GM19023 (cell line): Measurements from ENCODE around the gene TESK2.
"Not testable (repeated sequence)": the region's sequence is repeated elsewhere in the genome, so short reads cannot be mapped to it uniquely, and the experiment has no call there.

ENCODE experiments used
- ATAC-seq: cut with Tn5 transposase; IDR thresholded peaks from one replicate; pipeline ENCODE4 v1.9.1; 2021; ENCODE audit warnings: mild to moderate bottlenecking, moderate library complexity; ENCODE audit not compliant: unreplicated experiment

The TESK2 gene

DNA sequence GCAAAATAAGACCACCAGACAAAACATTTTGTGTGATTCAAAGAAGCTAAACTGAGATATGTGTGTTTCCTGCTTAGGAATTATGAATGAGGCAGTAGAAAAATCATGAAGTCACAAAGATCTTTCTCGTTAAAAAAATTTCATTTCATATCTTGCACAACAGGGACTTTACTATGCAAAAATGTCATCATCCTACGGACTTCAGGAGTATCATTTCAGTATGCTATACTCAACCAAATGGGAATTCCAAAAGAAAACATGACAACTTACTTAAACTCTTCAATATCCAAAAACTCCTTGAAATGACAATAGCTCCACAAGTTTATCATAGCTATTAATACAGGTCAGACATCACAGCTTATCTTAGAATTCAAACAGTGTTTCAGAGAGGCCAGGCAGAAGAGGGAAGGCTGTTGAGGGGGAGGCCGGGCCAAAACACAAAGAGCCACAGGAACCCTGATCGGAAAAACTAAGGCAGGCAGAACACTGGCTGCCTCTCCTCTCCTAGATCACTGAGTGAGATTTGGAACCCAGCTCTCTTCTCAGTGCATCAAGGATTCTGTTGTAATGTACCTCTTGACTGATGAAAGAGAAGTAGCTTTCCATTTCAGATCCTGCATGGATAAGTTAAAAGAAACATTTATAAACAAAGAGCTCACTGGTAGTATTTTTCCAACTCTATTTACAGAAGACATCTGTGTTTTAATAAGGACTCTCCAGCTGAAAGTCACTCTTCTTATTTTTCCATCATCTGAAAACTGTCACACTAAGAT is 66.9 kb downstream of the TESK2 start:
- ATAC-seq = no peak

DNA sequence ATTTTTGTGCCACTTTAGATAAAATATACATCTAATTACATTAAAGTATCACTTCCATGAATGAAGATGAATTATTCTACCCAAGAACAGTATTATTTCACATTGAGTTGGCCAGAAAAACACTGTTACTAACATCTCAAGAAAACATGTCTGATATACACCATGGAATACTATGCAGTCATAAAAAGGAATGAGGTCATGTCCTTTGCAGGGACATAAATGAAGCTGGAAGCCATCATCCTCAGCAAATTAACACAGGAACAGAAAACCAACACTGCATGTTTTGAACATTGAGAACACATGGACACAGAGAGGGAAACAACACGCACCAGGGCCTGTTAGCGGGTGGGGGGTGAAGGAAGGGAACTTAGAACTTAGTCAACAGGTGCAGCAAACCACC is 69.0 kb downstream of the TESK2 start:
- no peak for ATAC-seq

DNA sequence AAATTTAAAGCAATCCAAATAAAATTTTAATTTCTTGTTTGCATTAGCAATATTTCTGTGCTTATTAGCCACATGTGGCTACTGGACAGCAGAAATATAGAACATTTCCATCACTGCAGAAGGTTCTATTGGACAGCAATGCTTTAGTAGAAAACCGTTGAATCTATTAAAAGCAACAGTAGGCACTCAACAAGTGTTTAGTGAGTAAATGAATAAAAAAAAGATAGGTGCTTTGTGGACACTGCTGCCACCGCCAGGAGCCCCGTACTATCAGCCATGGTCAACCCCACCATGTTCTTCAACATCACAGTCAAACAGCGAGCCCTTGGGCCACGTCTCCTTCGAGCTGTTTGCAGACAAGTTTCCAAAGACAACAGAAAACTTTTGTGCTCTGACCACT is 76.2 kb downstream of the TESK2 start:
- ATAC-seq = no peak

DNA sequence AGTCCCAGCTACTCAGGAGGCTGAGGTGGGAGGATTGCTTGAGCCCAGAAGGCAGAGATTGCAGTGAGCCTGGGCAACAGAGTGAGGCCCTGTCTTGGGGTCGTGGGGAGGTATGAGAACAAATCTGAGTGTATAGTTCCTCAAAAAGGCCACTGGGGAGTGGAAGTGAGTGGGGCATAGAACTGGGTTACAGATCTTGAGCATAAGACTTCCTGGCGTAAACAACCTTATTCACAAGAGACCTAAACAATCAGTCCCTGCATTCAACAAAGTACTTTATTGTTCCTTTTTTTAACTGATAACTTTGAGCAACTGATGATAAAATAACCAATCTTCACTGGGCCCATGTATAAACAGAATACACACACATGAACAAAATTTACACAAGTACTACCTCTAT is 78.1 kb downstream of the TESK2 start:
- ATAC-seq = no peak

DNA sequence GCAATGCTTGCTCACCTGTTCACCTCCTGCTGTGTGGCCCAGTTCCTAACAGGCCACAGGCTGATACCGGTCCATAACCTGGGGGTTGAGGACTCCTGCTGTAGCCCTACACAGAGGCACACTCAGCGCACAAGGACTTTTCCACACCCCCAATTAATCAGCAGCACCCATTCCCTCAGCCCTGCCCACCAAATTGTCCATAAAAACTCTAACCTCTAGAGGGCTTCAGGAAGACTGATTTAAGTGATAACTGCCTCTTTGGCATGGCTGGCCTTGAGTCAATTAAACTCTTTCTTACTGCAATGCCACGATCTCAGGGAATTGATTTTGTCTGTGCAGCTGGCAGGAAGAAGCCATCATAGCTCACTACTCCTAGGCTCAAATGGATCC is 79.5 kb downstream of the TESK2 start:
- no peak for ATAC-seq

DNA sequence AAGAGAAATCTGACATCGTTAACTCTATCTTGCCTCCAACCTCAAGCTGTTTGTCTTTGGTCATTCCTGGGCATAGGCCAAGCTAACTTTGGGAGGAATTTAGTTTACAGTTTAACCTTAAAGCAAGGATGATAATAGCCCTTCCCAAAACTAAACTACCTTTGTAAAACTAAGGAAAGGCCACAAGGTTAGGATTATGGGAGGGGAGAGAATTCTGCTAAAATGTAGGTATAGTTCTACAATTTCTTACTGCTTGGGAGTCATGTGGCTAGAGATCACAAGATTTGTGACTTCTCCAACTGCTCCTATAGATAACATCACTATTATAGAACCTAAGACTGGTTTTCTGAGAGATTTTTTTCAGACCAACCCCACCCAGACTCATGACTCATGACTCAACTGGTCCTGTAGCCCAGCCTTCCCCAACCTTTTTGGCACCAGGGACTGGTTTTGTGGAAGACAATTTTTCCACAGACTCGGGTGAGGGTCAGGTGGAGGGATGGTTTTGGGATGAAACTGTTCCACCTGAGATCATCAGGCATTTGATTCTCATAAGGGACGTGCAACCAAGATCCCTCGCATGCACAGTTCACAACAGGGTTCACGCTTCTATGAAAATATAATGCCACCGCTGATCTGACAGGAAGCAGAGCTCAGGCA is 80.0 kb downstream of the TESK2 start:
- no peak for ATAC-seq

DNA sequence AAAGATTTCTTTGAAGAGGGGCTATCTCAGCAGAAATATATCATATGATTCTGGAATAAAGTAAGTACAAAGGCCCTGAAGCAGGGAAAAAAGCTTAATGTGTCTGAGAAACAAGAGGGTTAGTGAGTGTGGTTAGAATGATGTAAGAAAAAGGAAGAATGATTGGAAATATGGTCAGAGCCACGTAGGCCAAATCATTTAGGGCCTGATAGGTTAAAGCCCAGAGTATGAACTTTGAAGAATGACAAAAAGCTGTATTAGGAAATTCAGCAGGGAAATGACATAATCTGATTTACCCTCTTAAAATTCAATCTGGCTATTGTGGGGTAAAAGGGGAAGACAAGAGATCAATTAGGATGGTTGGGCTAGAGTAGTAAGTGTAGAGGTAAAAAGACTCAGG is 81.7 kb downstream of the TESK2 start:
- ATAC-seq = no peak

DNA sequence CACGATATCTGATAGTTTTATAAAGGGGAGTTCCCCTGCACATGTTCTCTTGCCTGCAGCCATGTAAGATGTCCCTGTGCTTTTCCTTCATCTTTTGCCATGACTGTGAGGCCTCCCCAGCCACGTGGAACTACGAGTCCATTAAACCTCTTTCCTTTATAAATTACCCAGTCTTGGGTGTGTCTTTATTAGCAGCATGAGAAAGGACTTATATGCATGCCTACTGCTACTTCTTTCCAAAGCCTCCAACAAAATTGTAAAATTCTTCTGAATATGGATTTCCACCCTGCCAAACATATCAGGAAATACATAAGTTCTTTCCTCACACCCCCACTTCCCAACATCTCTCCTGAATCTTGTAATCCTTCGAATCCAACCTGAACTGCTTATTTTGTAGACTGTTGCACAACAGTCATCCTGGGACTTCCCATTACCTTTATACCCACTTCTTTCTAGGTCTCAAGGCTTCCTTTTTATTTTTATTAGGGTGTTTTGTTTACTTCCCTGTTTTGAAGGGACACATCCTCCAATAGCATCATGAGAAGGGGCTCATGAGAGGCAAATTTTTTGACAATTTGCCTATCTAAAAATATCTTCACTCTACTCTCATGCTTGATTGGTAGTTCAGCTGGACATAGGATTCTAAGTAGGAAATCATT is 83.2 kb downstream of the TESK2 start:
- ATAC-seq = no peak

DNA sequence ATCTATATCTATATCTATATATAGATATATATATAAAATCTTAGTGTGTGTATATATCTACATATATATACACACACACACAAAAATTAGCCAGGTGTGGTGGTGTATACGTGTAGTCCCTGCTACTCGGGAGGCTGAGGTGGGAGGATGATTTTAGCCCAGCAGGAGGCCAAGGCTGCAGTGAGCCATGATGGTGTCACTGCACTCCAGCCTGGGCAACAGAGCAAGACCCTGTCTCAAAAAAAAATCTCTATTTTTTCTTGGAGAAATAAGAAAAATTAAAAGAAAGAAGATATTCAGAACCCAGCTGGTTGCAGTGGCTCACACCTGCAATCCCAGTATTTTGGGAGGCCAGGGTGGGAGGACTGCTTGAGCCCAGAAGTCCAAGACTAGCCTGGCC is 85.3 kb downstream of the TESK2 start:
- ATAC-seq = no peak

DNA sequence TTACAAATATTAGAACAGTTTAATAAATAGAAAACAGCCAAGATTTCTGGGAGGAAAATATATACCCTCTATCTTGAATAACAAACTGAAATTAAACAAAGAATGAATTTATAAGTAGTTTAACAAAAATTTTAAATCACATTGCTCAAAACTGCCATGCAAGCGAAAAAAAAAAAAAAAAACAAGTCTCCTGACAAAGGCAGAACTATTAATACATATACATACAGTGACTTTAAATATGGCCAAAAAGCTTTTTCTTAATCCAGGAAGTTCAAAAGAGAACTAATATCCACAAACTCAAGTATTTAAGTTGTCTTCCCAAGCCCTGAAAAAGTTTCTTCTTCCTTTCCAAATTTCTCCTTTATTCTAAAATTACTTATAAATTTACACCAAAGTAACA is 87.2 kb downstream of the TESK2 start:
- ATAC-seq = no peak

DNA sequence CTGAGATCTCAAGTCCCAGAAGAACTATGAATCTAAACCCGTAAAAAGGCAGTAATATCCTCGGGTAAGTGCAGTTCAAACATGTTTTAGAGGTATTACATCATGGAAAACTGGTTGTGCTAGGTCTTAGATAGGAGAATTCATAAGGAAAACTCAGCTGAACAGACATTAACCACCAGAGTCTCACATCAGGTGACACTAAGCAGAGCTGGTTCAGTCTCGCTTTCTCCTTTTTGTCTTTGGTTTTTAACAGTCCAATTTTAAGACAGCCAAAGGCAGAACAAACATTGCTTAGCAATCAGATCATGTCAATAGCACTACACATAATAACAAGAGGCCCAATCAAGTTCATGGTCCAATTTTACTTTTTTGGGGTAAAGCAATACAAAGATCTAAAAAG is 87.7 kb downstream of the TESK2 start:
- ATAC-seq = no peak

DNA sequence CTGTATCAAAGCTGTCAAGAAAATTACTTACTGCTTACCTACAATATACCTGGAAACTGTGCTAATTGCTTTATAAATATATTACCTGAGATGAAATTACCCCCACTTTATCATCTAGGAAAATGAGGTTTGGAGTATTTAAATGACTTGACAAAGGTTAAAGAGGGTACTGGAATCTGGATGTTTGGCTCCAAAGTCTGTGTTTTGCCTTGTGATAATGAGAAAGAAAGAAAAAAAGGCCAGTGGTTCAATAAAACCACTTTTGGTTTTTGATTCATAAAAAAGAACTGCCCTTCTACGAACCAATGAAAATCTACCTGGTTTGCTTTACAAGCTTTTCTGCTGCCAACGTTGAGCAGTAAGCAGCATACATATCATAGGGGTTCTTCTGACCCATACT is 89.4 kb downstream of the TESK2 start:
- ATAC-seq = no peak

DNA sequence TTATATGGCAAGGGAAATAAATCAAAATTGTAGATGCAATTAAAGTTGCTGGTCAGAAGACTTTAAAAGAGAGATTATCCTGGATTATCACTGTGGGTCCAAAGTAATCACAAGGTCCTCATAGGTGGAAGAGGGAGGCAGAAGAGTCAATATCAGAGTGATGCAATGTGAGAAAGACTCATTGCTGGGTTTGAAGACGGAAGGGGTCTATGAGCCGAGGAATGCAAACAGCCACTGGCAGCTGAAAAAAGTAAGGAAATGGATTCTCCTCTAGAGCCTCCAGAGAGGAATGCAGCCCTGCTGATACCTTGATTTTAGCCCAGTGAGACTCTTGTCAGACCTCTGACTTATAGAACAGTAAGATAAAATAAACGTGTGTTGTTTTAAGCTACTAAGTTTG is 90.9 kb downstream of the TESK2 start:
- ATAC-seq = no peak

DNA sequence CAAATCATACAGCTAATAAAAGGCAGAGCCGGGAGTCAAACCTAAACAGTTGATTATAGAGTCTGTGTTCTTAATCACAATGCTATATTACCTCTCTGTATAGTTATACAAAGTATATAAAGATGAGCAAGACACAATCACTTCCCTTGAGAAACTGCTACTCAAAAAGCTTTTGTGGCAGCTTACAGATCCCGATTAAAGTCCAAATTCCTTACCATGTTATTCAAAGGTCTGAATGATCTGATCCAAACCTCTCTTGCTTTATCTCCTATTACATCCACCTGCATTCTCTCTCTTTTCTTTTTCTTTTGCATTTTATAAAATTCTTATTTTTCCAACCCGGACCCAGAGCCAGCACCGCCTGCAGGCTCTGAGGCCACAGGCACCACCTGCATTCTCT is 93.7 kb downstream of the TESK2 start:
- no peak for ATAC-seq

DNA sequence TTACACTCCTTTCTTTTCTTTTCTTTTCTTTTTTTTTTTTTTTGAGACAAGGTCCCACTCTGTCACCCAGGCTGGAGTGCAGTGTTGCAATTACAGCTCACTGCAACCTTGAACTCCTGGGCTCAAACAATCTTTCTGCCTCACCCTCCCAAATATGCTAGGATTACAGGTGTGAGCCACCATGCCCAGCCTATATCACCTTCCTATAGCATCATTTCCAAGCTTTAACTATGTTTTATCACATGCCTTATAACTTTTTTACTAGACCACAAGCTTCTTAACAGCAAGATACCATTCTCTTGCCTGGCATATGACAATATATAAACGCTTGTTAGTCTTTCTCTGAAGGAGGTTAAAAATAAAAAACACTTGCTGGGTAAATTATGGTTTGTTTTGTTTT is 95.4 kb downstream of the TESK2 start:
- ATAC-seq = no peak

DNA sequence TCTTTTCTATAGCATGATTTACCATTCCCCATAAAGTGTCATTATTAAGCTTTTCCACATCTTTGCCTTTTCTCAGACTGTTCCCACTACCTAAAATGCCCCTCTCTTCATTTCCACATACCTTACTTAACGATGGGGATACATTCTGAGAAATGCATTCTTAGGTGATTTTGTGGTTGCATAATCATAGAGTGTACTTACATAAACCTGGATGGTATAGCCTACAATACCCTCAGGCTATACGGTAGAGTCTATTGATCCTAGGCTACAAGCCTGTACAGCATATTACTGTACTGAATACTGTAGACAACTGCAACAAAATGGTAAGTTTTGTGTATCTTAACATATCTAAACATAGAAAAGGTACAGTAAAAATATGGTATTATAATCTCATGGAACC is 95.9 kb downstream of the TESK2 start:
- ATAC-seq = no peak

DNA sequence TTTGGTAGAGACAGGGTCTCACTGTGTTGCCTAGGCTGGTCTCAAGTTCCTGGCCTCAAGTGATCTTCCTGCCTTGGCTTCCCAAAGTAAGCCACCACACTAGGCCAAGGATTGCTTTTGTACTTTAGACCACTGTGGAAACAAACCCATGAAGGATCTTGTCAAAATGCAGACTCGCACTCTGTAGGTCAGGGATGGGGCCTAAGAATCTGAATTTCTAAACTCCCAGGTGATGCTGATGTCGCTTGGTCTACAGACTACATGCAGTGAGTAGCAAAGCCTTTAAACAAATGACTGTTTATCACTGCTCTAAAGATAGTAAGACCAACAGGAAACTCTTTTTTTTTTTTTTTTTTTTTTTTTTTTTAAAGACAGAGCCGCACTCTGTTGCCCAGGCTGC is 96.6 kb downstream of the TESK2 start:
- peak; percentile 77 for ATAC-seq

DNA sequence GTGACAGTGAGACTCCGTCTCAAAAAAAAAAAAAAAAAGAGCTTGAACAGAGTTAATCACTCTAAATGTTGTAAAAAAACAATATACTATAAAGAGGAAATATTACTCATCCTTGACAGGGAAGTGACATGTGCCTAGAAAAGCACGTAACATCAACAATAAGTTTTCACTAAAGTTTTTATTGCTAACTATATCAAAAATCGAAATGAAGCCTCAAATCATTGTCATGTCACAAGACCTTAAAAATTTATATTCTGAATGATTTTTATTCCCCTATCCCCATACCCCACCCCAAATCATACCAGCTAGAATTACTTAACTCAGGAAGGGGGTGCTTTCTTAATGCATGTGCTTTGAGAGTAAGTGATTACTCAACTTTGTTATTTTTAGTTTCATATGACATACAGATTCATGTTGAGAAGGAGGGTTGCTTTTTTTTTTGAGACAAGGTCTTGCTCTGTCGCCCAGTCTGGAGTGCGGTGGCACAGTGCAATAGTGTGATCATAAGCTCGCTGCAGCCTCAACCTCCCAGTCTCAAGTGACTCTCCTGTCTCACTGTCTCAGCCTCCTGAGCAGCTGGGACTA is 97.2 kb downstream of the TESK2 start:
- ATAC-seq = peak; percentile 76

DNA sequence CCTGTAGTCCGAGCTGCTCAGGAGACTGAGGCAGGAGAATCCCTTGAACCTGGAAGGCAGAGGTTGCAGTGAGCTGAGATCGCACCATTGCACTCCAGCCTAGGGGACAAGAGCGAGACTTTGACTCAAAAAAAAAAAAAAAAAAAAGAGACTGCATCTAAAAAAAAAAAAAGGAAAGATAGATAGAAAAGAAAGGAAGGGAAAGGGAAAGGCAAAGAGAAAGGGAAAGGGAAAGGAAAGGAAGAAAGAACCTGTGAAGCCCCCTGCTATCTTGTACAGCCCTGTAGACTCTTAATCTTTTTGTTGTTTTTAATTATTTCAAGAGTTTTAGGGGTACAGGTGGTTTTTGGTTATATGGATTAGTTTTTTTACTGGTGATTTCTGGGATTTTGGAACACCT is 104.7 kb downstream of the TESK2 start:
- ATAC-seq = no peak

DNA sequence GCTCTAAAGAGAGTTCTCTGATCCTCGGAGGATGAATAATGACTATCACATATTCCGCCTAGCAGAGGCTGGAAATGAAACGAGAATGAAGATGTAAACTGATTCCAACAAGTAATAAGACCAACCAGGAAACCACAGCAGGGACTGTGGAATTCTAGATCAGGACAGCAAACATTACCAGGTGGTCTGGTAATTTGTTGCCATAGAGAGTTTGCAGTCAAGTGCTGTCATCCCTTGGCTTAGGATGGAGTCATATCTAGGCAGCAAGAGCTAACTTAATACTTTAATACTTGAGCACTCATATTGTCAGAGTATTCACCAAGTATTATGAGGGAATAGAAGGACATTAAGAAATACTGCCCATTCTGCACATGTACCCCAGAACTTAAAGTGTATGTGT is 105.7 kb downstream of the TESK2 start:
- ATAC-seq = no peak

DNA sequence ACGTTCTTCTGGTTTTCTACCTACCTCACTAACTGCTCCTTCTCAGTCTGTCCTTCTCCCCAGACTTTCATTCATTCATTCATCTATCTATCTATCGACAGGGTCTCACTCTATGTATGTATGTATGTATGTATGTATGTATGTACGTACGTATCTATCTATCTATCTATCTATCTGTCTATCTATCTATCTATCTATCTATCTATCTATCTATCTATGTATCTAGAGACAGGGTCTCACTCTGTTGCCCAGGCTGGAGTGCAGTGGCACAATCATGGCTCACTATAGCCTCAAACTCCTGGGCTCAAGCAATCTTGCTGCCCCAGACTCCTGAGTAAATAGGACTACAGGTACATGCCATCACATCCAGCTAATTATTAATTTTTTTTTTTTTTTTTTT is 106.8 kb downstream of the TESK2 start:
- not testable (repeated sequence) for ATAC-seq

DNA sequence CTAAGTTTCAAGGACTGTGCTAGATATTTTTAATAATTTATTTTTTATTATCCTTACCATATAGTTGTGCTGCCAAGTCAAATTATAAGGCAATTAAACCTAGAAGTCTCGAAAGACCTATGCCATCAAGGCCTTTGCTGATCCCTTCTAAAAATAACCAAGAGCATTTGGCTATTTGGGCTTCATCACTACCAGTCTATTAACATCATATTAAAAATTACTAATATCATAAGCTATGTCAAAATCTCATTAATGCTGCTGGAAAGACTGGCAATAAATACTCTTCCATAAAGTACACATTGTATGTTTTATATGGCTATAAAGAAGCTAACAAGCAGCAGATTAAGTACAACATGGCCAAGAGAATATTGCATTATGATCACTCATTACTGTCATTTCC is 107.8 kb downstream of the TESK2 start:
- ATAC-seq = no peak
